Measurements from ENCODE around the gene SRRM4.
A peak's percentile ranks its signal among the peaks of the same experiment; 100 is the strongest.
"Not testable (repeated sequence)": the region's sequence is repeated elsewhere in the genome, so short reads cannot be mapped to it uniquely, and the experiment has no call there.

The SRRM4 gene, protein sequence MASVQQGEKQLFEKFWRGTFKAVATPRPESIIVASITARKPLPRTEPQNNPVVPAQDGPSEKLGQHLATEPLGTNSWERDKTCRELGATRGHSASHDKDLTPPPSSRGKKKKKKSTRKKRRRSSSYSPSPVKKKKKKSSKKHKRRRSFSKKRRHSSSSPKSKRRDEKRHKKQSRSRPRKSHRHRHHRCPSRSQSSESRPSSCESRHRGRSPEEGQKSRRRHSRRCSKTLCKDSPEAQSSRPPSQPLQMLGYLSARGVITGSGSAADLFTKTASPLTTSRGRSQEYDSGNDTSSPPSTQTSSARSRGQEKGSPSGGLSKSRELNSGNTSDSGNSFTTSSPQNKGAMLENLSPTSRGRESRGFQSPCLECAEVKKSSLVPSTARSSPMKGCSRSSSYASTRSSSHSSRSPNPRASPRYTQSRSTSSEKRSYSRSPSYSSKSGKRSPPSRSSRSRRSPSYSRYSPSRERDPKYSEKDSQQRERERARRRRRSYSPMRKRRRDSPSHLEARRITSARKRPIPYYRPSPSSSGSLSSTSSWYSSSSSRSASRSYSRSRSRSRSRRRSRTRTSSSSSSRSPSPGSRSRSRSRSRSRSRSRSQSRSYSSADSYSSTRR
- total RNA-seq, result 0 to 0.36 (median 0.06) reads per million in 18 experiments

DNA sequence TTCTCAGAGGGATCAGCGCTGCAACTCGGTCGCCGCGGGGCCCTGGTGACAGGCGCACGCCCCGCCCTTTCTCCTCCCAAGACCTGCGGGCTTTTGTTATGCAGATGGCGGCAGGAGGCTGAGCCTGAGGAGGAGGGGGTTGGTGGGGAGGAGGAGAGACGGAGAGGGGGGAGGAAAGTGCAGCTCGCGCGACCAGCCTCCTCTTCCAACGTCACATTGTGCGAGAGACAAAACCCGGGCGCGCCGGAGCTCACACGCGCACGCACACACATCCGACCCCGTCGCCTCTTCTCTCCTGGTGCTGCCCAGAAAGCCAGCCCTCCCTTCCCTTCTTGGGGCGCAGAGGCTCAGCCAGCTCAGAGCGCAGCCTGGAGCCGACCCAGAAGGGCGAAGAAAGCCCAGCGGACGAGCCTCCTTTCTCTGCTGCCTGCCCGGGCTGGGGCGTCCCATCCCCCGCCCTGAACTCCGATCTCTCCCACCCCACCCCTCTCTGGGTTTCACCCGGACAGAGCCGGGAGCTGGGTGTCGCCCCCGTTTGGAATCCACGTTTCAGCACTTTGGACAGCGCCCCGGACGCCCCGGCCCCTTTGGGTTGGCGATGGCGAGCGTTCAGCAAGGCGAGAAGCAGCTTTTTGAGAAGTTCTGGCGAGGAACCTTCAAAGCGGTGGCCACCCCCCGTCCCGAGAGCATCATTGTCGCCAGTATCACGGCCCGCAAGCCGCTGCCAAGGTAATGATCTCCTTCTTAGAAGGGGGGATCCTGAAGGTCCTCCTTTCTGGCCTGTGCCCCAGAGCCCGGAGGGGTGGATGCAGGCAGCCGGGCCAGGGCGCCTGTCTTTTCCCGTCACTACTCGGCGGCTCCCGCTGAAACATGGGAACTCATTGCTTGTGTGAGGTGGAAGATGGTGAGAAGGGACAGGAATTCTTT is at the start of gene SRRM4:
Gene SRRM4 (plus strand): TSS at position 257 of the 927 bp plus-strand sequence. CDS start 342 bp downstream, at position 599.
- no peak for DNase-seq

DNA sequence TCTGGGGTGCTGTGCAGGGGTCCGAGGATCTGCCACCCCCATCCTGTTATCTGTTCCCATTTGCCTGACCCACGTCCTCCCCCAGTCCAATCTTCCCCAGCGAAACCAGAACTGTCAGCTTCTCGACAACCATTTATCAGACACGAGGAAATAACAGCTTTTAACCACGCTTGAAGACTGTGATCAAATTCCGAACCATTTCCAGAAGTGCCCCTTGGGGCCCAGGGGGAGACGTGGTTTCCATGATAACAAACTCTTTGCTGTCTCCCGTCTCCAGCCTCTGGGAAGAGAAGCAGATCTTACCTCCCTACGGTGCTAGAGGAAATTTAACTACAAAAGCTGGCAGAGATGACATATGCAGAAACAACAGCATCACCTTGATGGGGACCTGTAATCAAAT is 35.1 kb upstream of the SRRM4 start:
- DNase-seq, result no peak

DNA sequence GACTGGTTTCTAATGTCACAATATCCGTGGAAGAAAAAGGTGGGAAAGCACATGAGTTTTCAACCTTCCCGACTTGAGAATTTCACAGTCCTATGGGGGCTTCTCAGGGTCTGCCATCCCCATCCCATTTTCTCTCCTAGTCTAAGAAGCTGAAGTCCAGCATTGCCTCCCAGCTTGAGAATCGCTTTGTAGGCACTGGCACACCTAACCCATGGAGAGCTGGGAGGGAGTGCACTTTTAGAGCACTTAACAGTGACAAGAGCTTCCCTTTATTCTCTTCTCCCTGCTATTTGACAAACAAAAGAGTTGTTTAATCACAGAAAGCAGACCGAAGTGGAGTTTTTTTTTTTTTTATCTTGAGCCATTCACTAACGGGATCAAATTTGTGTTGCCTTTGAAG is 22.8 kb upstream of the SRRM4 start:
- no peak for DNase-seq

DNA sequence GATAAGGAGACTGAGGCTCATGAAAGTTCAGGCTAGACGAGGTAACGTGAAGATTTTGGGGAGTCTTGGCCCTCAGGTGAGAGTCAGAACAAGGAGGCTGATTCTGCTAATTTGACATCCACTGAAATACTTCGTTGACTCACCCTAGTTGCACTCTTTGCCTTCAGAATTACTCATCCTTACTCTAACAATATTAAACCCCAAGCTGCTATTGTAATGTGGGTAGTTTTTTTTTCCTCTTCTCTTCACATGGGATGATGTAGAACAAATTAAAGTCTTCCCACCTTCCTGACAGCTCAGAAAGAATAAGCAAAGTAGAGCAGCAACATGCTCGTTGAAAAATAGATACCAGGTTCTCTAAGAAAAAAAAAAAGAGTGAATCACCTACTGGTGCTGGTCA is 22.0 kb upstream of the SRRM4 start:
- DNase-seq, result no peak

DNA sequence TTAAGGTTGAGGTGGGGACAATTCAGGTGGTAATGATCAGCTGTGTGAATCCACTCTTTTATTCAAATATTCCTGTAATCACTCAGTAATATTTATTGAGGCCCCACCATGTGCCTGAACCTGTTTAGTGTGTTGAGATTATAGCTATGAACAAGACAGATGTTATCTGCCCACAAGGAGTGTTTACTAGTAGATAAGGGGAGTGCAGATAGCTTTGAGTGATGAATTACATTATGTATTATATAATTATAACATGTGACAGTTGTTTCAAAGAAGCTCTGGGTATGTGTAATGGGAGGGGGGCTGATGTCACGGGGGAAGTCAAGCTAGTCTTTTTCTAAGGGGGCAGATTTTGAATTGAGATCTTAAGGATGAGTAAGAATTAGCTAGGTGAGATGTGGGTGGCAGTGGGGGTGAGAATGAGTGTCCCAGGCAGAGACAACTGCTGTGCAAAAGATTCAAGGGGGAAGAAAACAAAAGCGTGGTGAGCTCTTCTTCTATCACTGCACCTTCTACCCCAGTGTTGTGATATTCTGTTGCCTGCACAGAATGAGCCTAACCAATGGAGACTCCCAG is 21.3 kb upstream of the SRRM4 start:
- DNase-seq, result no peak

DNA sequence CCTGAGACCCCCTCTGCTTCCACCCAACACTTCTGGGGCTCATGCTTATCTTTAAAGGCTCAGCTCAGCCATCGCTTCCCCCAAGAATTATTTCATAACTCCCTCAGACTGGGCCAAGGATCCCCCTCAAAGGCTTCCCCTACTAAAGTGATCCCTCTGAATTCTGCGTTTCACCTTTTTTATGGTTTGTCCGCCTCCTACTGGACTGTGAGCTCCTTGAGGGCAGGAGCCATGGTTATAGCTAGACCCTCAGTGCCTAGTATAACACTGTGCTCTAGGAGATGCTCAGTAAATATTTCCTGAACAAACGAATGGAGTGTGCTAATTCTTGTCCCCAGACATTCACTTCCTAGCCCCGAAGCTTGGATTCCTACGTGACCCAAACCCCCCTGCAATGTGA is 20.5 kb upstream of the SRRM4 start:
- no peak for DNase-seq

DNA sequence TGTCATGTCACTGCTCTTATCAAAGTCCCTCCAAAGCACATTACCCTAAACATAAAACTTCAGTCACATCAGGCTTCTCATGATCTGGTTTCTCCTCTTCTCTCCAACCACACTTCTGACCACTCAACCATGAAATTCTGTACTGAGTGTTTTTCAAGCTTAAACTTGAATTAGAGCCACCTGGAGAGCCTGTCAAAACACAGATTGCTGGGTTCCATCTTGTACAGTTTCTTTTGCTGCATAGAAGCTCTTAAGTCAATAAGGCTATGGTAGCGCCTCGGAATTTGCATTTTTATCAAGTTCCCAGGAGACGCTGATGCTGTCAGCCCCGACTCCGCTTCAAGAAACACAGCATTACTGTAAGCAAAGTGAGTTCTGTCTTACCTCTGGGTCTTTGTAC is 16.4 kb upstream of the SRRM4 start:
- DNase-seq, result no peak

DNA sequence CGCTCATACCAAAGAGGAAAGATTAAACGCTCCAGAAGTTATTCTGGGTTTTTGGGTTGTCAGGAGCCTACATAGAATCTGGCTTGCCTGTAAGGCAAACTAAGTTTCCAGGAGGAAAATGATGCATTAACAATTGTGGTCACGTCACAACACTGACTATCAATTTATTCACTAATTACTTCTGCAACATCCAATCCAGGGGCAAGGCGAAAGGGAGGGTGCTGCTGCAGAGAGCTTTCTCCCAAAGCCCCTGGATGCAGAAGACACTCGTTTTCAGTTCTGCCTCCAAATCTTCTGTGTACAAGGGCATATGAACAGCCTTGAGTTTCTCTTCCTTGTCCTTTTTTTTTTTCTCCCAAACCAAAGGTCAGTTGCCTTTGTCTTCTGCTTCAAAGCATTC is 10.5 kb upstream of the SRRM4 start:
- no peak for DNase-seq

GRCh38 chr12:118972982-118973381 is 8.4 kb upstream of the SRRM4 start:
- DNase-seq, result no peak

- DNase-seq, result peak; percentile 36 to 55
Measured at GRCh38 chr12:118979763-118980406, 1.5 kb upstream of the SRRM4 start.

- DNase-seq, result no peak
Measured at GRCh38 chr12:118980407-118981014, 830 bp upstream of the SRRM4 start.

- DNase-seq, result no peak
Measured at GRCh38 chr12:118982302-118982701, 961 bp downstream of the SRRM4 start.

DNA sequence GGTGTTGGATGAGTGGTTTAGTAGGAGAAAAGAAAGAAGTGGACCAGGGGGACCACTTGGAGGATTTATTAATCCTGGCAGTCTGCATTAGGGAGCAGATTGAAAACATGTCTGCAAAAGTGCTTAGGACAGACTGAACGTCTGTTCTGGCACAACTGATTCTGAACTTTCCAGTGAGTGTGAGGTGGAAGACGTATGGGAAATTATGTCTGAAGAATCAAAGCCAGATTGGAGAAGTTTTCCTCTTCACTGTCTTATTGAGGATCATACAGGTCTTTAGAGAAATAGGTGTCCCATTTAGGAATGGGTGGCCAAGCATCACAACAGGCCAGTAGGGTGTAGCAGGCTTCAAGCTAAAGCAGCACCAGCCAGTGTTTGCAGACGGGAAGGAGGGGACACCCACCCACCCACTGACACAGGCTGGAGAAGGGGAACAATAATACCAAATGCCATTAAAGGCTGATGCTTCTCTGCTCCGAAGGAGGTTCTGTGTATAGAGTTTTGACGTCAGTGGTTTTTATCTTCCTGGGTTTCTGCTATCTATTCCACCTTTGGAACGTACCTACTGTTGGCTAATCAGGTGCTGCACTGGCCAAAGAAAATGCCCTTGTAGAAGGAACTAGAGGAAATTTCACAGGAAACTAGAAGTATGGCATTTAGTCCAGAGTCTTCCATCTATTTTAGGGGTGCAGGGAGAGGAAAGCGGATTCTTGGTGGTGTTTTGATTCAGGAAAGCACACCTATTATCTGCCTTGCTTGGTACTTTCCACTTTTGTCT is 1.8 kb downstream of the SRRM4 start:
- no peak for DNase-seq

- no peak for DNase-seq
Measured at GRCh38 chr12:118984161-118984943, 3.0 kb downstream of the SRRM4 start.

- no peak for DNase-seq
Measured at GRCh38 chr12:118986050-118986449, 4.7 kb downstream of the SRRM4 start.

- DNase-seq, result no peak
Measured at GRCh38 chr12:118999107-118999506, 17.8 kb downstream of the SRRM4 start.

DNA sequence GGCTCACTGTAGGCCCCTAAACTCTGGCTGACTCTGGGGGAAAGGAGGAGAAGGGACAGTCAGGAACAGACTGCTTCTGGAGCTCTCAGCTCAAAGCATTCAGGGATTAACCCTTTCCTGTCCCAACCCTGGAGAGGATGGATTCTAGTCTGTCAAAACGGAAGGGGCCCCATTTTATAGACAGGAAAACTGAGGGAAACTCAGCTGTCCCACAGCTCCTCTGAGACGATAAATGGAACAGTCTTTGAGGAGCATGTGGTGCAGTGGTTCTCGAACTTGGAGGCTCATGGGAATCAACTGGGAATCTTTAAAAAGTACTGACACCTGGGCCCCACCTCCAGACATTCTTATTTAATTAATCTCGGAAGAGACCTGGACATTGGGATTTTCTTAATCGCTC is 23.7 kb downstream of the SRRM4 start:
- no peak for DNase-seq

DNA sequence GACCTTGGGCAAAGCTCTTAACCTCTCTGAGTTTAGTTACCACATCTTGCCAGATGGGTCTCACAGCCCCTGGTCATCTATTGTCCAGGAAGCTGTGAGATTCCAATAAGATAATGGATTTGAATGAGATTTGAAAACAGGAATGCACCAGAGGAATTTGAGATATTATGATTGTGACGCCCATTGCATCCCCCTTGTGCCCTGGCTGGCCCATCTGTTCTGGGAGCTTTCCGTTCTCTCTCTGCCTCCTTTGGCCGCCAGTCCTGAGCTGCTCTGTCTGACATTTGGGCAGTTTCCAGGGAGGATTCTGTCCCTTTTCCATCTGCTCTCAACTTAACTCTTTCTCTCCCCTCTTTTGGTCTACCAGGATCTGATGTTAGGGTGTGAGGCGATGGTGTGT is 24.6 kb downstream of the SRRM4 start:
- DNase-seq, result no peak

GRCh38 chr12:119006746-119007145 is 25.4 kb downstream of the SRRM4 start:
- DNase-seq, result no peak

- not testable (repeated sequence) for DNase-seq
Measured at GRCh38 chr12:119008273-119008672, 26.9 kb downstream of the SRRM4 start.

Measured in inflammatory macrophage (primary cell).